Measurements from ENCODE around the gene PGA4. TPM values are rescaled to one million over a fixed set of nuclear protein-coding genes. Genes with fewer than 3 reads are reported as not detected.

The PGA4 gene
- total RNA-seq, 2 donors from 2014 or later: not detected

Other genes with a start within 250 kb of the PGA4 start
- 100 to 1,000 TPM; 310 to 362 TPM for gene CD5, start 119.9 kb upstream of the PGA4 start, total RNA-seq
- 1 to 10 TPM; 3.5 to 5.6 TPM for gene VPS37C, start 60.9 kb upstream of the PGA4 start, total RNA-seq
- gene PGA3, start 18.8 kb upstream of the PGA4 start, total RNA-seq: not detected
- not detected for gene PGA5, start 18.8 kb downstream of the PGA4 start, total RNA-seq
- gene VWCE, start 73.0 kb downstream of the PGA4 start, total RNA-seq: 1 to 10 TPM in 1 of 2 donors, under 1 TPM in 1; 0.65 to 1.4 TPM
- 100 to 1,000 TPM; 147 to 184 TPM for gene DDB1, start 110.8 kb downstream of the PGA4 start, total RNA-seq
- 10 to 100 TPM; 39.6 to 41.9 TPM for gene TKFC, start 110.9 kb downstream of the PGA4 start, total RNA-seq
- gene CYB561A3, start 139.5 kb downstream of the PGA4 start, total RNA-seq: 10 to 100 TPM; 32.4 to 35.6 TPM
- 10 to 100 TPM; 46.1 to 48.9 TPM for gene TMEM138, start 140.0 kb downstream of the PGA4 start, total RNA-seq
- 1 to 10 TPM; 5.1 to 5.9 TPM for gene TMEM216, start 170.2 kb downstream of the PGA4 start, total RNA-seq
- gene CPSF7, start 207.6 kb downstream of the PGA4 start, total RNA-seq: 100 to 1,000 TPM in 1 of 2 donors, 10 to 100 TPM in 1; 94.7 to 104 TPM
- 10 to 100 TPM; 31.1 to 32.7 TPM for gene SDHAF2, start 207.8 kb downstream of the PGA4 start, total RNA-seq